Epithelial cell of esophagus (primary cell): ENCODE measurements around the gene SPATA7.

Experiments
- DNase-seq: peaks from one replicate; pipeline ENCODE4 v3.0.0; 2010; ENCODE audit warnings: low read depth
- H3K4me3 ChIP-seq: 2 replicates; pipeline ENCODE4 v1.5.1; 2011; ENCODE audit warnings: mild to moderate bottlenecking, low read length, control low read depth
- TF ChIP-seq, protein P1 (sequence below): IDR thresholded peaks from 2 replicates; pipeline ENCODE4 v1.5.1; 2011; ENCODE audit warnings: low read depth, mild to moderate bottlenecking, low read length, control low read depth, inconsistent platforms; ENCODE audit not compliant: insufficient read depth; ENCODE audit errors: missing control alignments

The SPATA7 gene

DNA sequence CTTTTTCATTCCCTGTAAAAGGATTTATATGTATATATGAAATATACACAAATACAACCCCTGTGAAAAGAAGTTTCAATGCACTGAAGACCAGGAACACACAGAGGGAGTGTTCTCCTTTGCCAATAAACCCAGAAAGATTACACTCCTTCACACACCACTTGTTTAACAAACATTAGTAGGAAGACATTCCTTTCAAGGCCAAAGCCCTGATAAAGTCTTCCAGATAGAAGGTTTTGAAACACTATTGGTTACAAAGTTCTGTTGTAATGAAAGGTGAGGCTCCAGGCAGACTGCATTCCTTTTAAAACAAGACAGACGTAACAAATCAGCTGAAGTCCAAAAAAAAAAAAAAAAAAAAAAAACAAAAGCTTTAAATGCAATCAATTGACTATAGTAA is 88.3 kb downstream of the SPATA7 start:
- no peak for DNase-seq
- no peak overlapping the region for H3K4me3 ChIP-seq
- TF ChIP-seq, protein P1, sequence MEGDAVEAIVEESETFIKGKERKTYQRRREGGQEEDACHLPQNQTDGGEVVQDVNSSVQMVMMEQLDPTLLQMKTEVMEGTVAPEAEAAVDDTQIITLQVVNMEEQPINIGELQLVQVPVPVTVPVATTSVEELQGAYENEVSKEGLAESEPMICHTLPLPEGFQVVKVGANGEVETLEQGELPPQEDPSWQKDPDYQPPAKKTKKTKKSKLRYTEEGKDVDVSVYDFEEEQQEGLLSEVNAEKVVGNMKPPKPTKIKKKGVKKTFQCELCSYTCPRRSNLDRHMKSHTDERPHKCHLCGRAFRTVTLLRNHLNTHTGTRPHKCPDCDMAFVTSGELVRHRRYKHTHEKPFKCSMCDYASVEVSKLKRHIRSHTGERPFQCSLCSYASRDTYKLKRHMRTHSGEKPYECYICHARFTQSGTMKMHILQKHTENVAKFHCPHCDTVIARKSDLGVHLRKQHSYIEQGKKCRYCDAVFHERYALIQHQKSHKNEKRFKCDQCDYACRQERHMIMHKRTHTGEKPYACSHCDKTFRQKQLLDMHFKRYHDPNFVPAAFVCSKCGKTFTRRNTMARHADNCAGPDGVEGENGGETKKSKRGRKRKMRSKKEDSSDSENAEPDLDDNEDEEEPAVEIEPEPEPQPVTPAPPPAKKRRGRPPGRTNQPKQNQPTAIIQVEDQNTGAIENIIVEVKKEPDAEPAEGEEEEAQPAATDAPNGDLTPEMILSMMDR = no peak

DNA sequence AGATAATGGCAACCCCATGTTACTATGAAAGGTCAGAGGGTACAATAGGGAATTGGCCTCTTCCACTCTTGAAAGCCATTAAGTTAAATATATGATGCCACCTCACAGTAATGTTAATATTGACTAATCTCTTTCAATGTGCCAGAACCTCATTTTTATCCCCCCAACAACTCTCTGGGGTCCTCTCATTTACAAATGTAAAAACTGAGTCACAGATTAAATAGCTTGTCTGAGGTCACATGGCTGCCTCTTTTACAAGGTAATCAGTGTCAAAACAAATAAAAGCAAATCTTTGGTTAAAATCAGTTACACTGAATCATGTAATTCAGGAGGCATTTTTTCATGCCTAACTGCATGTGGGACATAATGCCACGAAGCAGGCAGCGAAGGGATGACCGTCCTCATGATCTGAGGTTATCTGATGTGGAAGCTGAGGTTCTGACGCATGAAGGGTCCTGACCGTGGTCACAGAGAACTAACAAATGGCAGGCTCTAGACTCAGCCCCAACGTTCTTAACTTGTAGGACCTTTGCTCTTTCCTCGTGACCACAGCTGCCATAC is 90.8 kb downstream of the SPATA7 start:
- TF ChIP-seq, protein P1 = no peak
- no peak overlapping the region for H3K4me3 ChIP-seq
- no peak for DNase-seq

DNA sequence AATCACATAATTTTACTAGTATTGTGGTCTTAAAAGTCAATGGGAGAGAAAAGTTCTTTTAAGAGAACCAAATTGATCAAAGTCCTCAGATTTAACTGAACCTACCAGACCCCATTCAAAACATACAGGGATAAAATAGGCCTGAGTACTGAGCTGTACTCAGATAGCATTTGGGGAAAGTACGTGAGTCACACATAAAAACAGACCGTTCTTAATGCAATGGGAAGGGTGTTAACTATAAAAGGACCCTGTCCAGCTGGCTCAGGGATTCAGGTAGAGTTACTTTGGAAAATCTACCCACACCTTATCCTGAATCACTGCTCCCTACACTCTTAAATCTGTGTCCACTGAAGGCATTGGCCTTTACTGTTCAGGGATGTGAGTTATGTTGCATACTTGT is 91.4 kb downstream of the SPATA7 start:
- DNase-seq = no peak
- TF ChIP-seq, protein P1 = no peak
- no peak overlapping the region for H3K4me3 ChIP-seq

DNA sequence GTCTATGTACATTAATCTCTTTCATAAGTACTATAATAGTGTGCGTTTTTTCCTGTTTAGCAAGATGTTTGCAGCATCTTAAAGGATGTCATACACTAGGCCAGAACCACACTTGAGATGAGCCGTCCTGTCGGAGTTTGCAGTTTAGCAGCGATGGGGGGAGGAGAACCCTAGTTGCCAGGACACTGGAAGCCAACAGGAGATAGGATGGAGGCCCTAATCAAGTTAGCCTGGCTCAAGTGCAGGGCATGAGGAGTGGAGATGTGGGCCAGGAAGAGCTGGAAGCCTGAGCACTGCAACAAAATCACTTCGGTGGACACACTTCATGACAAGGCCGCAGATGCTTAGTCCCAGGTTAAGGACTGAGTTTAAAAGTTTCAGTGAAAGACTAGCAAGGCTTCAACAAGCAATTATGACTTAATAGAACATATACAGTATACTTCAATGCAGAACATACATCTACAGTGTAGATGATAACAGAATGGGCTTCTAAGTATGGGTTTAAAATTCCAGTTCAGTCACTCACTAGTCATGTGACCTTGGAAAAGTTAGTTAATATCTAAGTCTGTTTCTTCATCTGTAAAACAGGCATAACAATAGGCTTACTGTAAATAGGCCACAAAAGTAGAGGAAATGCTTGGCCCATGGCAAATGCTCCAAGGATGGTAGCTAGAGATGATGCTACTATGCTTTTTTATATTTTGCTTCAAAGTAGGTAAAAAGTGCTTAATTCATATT is 92.2 kb downstream of the SPATA7 start:
- TF ChIP-seq, protein P1 = no peak
- no peak for DNase-seq
- H3K4me3 ChIP-seq = no peak overlapping the region

DNA sequence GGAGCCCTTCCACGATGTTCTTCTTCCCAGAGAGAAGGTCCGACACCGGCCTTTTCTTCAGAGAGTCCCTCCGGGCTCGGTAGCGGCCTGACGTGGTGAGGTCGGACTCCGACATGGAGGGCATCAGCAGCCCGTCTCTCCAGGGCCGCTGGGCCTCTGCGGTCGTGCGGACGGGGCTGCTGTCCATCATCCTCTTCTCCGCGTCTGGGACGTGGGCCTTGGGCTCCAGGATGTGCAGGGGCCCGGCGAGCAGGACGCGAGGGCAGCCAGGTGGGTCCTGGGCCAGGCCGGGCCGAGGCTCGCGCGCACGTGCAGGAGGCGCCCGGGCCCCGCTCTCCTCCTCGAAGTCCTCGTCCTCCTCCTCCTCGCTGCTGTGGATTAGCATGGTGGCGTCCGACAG is 93.5 kb downstream of the SPATA7 start:
- no peak for DNase-seq
- TF ChIP-seq, protein P1 = no peak
- no peak overlapping the region for H3K4me3 ChIP-seq

DNA sequence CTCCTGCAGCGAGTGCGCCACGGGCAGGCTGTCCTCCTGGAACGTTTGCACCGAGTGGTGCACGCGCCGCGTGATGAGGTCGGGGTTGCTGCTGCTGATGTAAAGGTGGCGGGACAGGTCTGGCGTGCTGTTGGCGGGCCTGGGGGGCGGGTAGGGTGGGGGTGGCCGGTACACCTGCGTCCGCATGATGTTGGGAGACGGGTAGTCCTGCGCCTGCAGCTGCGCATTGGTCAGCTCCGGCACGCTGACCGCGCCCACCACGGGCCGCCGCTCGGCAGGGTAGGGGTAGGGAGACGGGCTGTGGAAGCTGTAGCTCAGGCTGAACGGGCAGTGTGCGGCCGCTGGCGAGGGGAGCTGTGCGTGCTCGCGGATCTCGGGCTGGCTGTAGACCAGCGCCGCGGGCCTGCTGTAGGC is 94.1 kb downstream of the SPATA7 start:
- TF ChIP-seq, protein P1 = no peak
- DNase-seq = no peak
- H3K4me3 ChIP-seq = no peak overlapping the region

DNA sequence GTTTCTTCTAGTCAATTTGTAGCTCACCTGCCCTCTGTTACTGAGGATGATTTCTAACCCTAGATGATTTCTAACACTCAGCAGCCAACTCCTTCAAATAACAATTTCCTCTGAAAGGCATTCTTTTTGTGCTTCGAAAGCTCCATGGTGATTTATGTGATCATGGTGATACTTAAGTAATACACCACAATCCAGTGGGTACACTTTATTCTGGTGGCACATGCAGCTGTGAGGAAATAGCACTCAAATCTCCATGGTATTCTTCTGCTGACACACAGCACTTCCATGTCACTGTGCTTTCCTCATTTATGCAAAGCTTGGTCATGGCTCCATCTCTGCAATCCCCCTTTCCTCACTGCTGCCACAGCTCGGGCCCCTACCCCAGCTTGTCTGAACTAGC is 95.6 kb downstream of the SPATA7 start:
- H3K4me3 ChIP-seq = no peak overlapping the region
- TF ChIP-seq, protein P1 = no peak
- no peak for DNase-seq
